IPS DF 19.7 (cell line): ENCODE results near the gene ETV2.
"Not testable (repeated sequence)": the region's sequence is repeated elsewhere in the genome, so short reads cannot be mapped to it uniquely, and the experiment has no call there.

Experiments
- DNase-seq: peaks from one replicate; pipeline ENCODE4 v3.0.0-alpha.2; 2013; ENCODE audit warnings: low read depth, low spot score

ETV2 gene

GRCh38 chr19:35641515-35642151 is at the start of gene ETV2:
Gene ETV2, plus strand, starts transcription at chr19:35641745. Its CDS starts 716 bp downstream, at chr19:35642461.
- DNase-seq: no peak

GRCh38 chr19:35592226-35592625 is 49.3 kb upstream of the ETV2 start:
- peak; percentile 60 for DNase-seq

GRCh38 chr19:35595026-35595425 is 46.5 kb upstream of the ETV2 start:
- DNase-seq: not testable (repeated sequence)

- no peak for DNase-seq
These were observed 45.6 kb upstream of the ETV2 start for GRCh38 chr19:35595928-35596327.

- DNase-seq: peak; percentile 15
These were observed 45.1 kb upstream of the ETV2 start for GRCh38 chr19:35596366-35596999.

- DNase-seq: no peak
These were observed 39.6 kb upstream of the ETV2 start for GRCh38 chr19:35601971-35602370.

GRCh38 chr19:35604436-35604835 is 37.1 kb upstream of the ETV2 start:
- not testable (repeated sequence) for DNase-seq

GRCh38 chr19:35607170-35607569 is 34.4 kb upstream of the ETV2 start:
- DNase-seq: not testable (repeated sequence)

GRCh38 chr19:35607661-35608060 is 33.9 kb upstream of the ETV2 start:
- DNase-seq: no peak

- DNase-seq: no peak
These were observed 33.3 kb upstream of the ETV2 start for GRCh38 chr19:35608251-35608650.

- DNase-seq: no peak
These were observed 31.6 kb upstream of the ETV2 start for GRCh38 chr19:35609851-35610353.

- DNase-seq: no peak
These were observed 29.4 kb upstream of the ETV2 start for GRCh38 chr19:35612224-35612558.

GRCh38 chr19:35612559-35613321 is 28.8 kb upstream of the ETV2 start, which contains the start of gene HAUS5:
Gene HAUS5, plus strand, starts transcription at chr19:35612735. Its CDS starts 60 bp downstream, at chr19:35612795.
- DNase-seq: peak; percentile 40

- no peak for DNase-seq
These were observed 28.0 kb upstream of the ETV2 start for GRCh38 chr19:35613574-35613973.

GRCh38 chr19:35615036-35615435 is 26.5 kb upstream of the ETV2 start:
- DNase-seq: no peak

GRCh38 chr19:35618857-35619256 is 22.7 kb upstream of the ETV2 start:
- DNase-seq: no peak

- DNase-seq: no peak
These were observed 22.1 kb upstream of the ETV2 start for GRCh38 chr19:35619290-35619923.

GRCh38 chr19:35620001-35620400 is 21.5 kb upstream of the ETV2 start:
- DNase-seq: no peak

GRCh38 chr19:35621708-35622107 is 19.8 kb upstream of the ETV2 start:
- DNase-seq: no peak

GRCh38 chr19:35622750-35623149 is 18.8 kb upstream of the ETV2 start:
- no peak for DNase-seq

- no peak for DNase-seq
These were observed 18.1 kb upstream of the ETV2 start for GRCh38 chr19:35623327-35624010.

- DNase-seq: no peak
These were observed 13.3 kb upstream of the ETV2 start for GRCh38 chr19:35628264-35628564.
